Measurements from ENCODE around the gene TMEM184A. TPM values are rescaled to one million over a fixed set of nuclear protein-coding genes. Genes with fewer than 3 reads are reported as not detected.

Gene TMEM184A
- total and polyA plus RNA-seq, 2 experiments from 2014 or later = 0.18 to 0.66 TPM

DNA sequence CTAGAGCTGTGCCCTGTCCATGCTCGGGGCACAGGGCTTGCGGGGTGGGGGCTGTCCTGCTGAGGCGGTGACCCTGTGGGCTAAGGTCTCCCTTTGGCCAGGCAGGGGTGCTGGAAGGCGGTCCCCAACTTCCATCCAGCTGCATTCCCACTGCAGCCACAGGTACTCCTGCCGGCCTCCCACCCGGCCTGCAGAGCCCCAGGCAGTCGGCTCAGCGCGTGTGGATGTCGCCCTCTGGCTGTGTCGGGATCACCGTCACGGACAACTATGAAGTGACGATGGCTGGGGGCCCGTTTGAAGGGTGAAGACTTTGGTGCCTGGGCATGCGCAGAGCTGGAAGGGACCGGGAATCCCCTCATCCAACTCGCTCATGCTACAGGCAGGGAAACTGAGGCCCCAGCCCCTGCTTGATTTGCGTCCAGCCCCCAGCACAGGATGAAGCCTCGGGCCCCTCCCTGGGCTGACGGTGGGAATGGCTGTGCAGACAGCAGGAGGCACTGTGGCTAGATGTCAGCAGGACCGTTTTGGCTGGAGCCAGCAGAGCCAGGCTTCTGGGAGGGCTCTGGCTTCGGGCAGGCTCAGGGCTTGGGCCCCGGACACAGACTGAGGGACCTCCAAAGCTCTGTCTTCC is 2.3 kb upstream of the TMEM184A start:
- no peak overlapping the region for H3K27ac Mint-ChIP-seq
- Histone ChIP-seq H3K36me3 (ENCODE audit: insufficient read depth) (no peaks in the 10 kb centered on the region), H4K20me1 (replicated peaks; ENCODE audit: insufficient read depth) (no peaks in the 10 kb centered on the region), H3K4me3 (no peak overlapping the region), H3K4me1 (ENCODE audit: insufficient read depth) (peaks cover 9% of the 10 kb centered on the region; the same call in 1 of the 2 replicates), H3K4me2 (no peak overlapping the region), H2AFZ (no peak overlapping the region), H3K27ac (ENCODE audit: low read depth) (no peak overlapping the region), H3K9me2 (ENCODE audit: insufficient read depth) (no peaks in the 10 kb centered on the region), H3K79me2 (replicated peaks; ENCODE audit: insufficient read depth) (no peaks in the 10 kb centered on the region), H3K27me3 (ENCODE audit: insufficient read depth) (no peaks in the 10 kb centered on the region), H3F3A (replicated peaks; ENCODE audit: low read depth) (no peaks in the 10 kb centered on the region)
- H3K4me3 Mint-ChIP-seq = no peak overlapping the region
- ATAC-seq (peak; percentile 28), DNase-seq (ENCODE audit: low spot score) (peak; percentile 70)
- peaks cover 6% of the 10 kb centered on the region for H3K27me3 Mint-ChIP-seq (ENCODE audit: insufficient read depth, low read depth, poor library complexity)
- no peak for TF ChIP-seq POLR2AphosphoS5 (IDR thresholded peaks at IDR 0.05; ENCODE audit: low read depth)
- TF ChIP-seq, protein P1, sequence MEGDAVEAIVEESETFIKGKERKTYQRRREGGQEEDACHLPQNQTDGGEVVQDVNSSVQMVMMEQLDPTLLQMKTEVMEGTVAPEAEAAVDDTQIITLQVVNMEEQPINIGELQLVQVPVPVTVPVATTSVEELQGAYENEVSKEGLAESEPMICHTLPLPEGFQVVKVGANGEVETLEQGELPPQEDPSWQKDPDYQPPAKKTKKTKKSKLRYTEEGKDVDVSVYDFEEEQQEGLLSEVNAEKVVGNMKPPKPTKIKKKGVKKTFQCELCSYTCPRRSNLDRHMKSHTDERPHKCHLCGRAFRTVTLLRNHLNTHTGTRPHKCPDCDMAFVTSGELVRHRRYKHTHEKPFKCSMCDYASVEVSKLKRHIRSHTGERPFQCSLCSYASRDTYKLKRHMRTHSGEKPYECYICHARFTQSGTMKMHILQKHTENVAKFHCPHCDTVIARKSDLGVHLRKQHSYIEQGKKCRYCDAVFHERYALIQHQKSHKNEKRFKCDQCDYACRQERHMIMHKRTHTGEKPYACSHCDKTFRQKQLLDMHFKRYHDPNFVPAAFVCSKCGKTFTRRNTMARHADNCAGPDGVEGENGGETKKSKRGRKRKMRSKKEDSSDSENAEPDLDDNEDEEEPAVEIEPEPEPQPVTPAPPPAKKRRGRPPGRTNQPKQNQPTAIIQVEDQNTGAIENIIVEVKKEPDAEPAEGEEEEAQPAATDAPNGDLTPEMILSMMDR (conservative IDR thresholded peaks at IDR 0.05; ENCODE audit: low read depth in 2 of 2) = peak; percentile 29 to 78; a peak in 3 of 4 replicates
- no peaks in the 10 kb centered on the region for H3K36me3 Mint-ChIP-seq (ENCODE audit: low read depth)
- peaks cover 11% of the 10 kb centered on the region for H3K4me1 Mint-ChIP-seq
- no peaks in the 10 kb centered on the region for H3K9me3 Mint-ChIP-seq

DNA sequence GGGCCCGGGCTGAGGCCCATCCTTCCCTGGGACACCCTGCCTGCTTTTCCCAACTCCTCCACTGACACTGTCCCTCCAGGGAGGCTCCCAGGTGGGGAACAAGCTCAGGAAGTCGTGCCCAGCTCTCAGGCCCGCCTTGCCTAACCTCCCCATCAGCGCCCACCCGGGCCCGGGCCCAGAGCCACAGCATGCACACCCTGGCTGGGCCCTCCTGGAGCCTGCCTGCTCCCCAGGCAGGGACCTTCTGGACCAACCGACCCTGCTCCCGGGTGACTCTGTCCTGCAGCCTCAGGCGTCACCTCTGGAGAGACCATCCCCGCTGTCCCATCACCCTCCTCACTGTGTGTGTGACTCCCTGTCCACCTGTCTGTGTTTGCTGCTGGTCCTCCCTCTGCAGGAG is 1.8 kb upstream of the TMEM184A start:
- no peak overlapping the region for H3K27ac Mint-ChIP-seq
- no peak for DNase-seq (ENCODE audit: low spot score)
- TF ChIP-seq POLR2AphosphoS5 (IDR thresholded peaks at IDR 0.05; ENCODE audit: low read depth) (no peak), EZH2 (IDR thresholded peaks at IDR 0.05; ENCODE audit: low read depth, unreplicated experiment) (no peak), NANOG (IDR thresholded peaks at IDR 0.05; ENCODE audit: borderline replicate concordance) (no peak), JUNB (IDR thresholded peaks at IDR 0.05; ENCODE audit: unreplicated experiment) (no peak), ZNF114 (CRISPR knock-in tag; IDR thresholded peaks at IDR 0.05) (no peak)
- TF ChIP-seq, protein P1 (conservative IDR thresholded peaks at IDR 0.05; ENCODE audit: low read depth in 2 of 2) = no peak
- TF ChIP-seq, protein P2, sequence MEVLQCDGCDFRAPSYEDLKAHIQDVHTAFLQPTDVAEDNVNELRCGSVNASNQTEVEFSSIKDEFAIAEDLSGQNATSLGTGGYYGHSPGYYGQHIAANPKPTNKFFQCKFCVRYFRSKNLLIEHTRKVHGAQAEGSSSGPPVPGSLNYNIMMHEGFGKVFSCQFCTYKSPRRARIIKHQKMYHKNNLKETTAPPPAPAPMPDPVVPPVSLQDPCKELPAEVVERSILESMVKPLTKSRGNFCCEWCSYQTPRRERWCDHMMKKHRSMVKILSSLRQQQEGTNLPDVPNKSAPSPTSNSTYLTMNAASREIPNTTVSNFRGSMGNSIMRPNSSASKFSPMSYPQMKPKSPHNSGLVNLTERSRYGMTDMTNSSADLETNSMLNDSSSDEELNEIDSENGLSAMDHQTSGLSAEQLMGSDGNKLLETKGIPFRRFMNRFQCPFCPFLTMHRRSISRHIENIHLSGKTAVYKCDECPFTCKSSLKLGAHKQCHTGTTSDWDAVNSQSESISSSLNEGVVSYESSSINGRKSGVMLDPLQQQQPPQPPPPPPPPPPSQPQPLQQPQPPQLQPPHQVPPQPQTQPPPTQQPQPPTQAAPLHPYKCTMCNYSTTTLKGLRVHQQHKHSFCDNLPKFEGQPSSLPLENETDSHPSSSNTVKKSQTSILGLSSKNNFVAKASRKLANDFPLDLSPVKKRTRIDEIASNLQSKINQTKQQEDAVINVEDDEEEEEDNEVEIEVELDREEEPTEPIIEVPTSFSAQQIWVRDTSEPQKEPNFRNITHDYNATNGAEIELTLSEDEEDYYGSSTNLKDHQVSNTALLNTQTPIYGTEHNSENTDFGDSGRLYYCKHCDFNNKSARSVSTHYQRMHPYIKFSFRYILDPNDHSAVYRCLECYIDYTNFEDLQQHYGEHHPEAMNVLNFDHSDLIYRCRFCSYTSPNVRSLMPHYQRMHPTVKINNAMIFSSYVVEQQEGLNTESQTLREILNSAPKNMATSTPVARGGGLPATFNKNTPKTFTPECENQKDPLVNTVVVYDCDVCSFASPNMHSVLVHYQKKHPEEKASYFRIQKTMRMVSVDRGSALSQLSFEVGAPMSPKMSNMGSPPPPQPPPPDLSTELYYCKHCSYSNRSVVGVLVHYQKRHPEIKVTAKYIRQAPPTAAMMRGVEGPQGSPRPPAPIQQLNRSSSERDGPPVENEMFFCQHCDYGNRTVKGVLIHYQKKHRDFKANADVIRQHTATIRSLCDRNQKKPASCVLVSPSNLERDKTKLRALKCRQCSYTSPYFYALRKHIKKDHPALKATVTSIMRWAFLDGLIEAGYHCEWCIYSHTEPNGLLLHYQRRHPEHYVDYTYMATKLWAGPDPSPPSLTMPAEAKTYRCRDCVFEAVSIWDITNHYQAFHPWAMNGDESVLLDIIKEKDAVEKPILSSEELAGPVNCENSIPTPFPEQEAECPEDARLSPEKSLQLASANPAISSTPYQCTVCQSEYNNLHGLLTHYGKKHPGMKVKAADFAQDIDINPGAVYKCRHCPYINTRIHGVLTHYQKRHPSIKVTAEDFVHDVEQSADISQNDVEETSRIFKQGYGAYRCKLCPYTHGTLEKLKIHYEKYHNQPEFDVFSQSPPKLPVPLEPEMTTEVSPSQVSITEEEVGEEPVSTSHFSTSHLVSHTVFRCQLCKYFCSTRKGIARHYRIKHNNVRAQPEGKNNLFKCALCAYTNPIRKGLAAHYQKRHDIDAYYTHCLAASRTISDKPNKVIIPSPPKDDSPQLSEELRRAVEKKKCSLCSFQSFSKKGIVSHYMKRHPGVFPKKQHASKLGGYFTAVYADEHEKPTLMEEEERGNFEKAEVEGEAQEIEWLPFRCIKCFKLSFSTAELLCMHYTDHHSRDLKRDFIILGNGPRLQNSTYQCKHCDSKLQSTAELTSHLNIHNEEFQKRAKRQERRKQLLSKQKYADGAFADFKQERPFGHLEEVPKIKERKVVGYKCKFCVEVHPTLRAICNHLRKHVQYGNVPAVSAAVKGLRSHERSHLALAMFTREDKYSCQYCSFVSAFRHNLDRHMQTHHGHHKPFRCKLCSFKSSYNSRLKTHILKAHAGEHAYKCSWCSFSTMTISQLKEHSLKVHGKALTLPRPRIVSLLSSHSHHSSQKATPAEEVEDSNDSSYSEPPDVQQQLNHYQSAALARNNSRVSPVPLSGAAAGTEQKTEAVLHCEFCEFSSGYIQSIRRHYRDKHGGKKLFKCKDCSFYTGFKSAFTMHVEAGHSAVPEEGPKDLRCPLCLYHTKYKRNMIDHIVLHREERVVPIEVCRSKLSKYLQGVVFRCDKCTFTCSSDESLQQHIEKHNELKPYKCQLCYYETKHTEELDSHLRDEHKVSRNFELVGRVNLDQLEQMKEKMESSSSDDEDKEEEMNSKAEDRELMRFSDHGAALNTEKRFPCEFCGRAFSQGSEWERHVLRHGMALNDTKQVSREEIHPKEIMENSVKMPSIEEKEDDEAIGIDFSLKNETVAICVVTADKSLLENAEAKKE (CRISPR knock-in tag; IDR thresholded peaks at IDR 0.05) = no peak
- TF ChIP-seq, protein P3, sequence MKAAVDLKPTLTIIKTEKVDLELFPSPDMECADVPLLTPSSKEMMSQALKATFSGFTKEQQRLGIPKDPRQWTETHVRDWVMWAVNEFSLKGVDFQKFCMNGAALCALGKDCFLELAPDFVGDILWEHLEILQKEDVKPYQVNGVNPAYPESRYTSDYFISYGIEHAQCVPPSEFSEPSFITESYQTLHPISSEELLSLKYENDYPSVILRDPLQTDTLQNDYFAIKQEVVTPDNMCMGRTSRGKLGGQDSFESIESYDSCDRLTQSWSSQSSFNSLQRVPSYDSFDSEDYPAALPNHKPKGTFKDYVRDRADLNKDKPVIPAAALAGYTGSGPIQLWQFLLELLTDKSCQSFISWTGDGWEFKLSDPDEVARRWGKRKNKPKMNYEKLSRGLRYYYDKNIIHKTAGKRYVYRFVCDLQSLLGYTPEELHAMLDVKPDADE (IDR thresholded peaks at IDR 0.05) = no peak

More for the DNA sequence above, 1.8 kb upstream of the TMEM184A start:
- ATAC-seq = no peak
- Histone ChIP-seq H3K27me3 (ENCODE audit: insufficient read depth) (no peaks in the 10 kb centered on the region), H3K4me1 (ENCODE audit: insufficient read depth) (peaks cover 9% of the 10 kb centered on the region; the same call in 1 of the 2 replicates), H3K27ac (ENCODE audit: low read depth) (no peak overlapping the region), H3F3A (replicated peaks; ENCODE audit: low read depth) (no peaks in the 10 kb centered on the region), H3K79me2 (replicated peaks; ENCODE audit: insufficient read depth) (no peaks in the 10 kb centered on the region), H3K4me3 (no peak overlapping the region), H3K9me2 (ENCODE audit: insufficient read depth) (no peaks in the 10 kb centered on the region), H3K36me3 (ENCODE audit: insufficient read depth) (no peaks in the 10 kb centered on the region), H2AFZ (no peak overlapping the region), H4K20me1 (replicated peaks; ENCODE audit: insufficient read depth) (no peaks in the 10 kb centered on the region), H3K4me2 (no peak overlapping the region)
- H3K9me3 Mint-ChIP-seq = no peaks in the 10 kb centered on the region
- peaks cover 6% of the 10 kb centered on the region for H3K27me3 Mint-ChIP-seq (ENCODE audit: insufficient read depth, low read depth, poor library complexity)
- no peak overlapping the region for H3K4me3 Mint-ChIP-seq
- no peaks in the 10 kb centered on the region for H3K36me3 Mint-ChIP-seq (ENCODE audit: low read depth)
- peaks cover 11% of the 10 kb centered on the region for H3K4me1 Mint-ChIP-seq
